Stimulated activated CD8-positive, alpha-beta memory T cell treated with anti-CD3 and anti-CD28 coated beads, Interleukin-4, amount 100 ng/mL, for 4 hours (primary cell): Measurements from ENCODE around the gene PRPF39.
"Not testable (repeated sequence)": the region's sequence is repeated elsewhere in the genome, so short reads cannot be mapped to it uniquely, and the experiment has no call there.

Experiments used
- DNase-seq, 2 donors: peaks; one replicate each; pipeline ENCODE4 v3.0.0-alpha.2; 2020; ENCODE audit warnings: low read depth in 2 of 2, low spot score in 1 of 2

The PRPF39 gene

GRCh38 chr14:45081096-45081495 lies 2.8 kb upstream of the PRPF39 start:
- DNase-seq = not testable (repeated sequence)

GRCh38 chr14:45082420-45082819 lies 1.5 kb upstream of the PRPF39 start:
- no peak for DNase-seq

DNA sequence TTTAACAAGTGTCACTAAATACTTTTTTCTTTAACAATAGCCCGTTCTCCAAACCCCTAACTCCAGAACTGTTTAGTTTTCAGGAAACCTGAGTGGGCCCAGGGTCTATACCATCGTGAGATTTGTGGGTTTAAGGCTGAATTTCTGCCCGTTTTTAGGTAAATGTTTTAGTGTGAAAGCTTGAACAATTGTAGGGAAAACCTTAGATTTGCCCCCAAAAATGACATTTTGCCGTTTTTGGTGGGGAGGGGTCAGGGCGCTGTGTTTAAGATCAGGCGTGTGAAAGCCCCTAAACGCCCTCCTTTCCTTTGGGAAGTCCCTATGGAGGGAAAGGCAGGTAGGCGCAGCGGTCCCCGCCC lies 320 bp upstream of the PRPF39 start:
- no peak for DNase-seq

DNA sequence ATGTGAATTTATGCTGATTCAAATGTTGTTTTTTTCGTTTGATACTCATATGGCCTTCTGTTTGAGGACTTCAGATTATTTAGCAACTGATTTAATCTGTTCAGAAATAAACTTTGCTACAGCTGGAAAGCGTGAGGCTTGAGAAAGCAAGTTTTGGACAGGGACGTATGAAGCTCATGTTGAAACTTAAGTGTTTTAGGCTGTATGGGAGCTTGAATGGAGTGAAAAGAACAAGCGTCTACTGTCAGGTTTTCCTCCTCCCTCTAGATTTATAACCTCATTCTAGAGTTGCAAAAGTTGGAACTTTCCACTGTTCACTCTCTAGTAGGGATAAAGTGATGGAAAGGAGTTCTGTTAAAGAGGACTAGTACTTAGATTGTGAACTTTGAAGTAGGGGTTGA lies 1.0 kb downstream of the PRPF39 start:
- DNase-seq = no peak

DNA sequence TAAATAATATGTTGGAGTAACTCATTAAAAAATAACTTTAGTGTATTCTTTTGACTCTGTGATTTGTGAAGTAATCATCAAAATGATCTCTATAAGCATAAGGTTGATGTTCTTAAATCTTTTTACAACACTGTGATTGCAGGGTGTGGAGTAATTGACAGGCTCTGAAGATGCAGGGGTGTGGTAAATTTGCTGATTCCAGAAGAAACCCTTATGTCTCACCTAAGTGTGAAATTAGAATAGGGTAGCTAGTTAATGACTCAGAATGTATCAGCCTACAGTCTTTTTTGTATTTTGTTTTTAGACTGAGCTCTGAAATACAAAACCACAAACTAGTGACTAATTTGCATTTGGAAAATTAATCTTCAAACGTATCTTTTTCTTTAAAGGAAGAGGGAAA lies 5.9 kb downstream of the PRPF39 start:
- DNase-seq = no peak

- DNase-seq = no peak
These were observed 7.8 kb downstream of the PRPF39 start for GRCh38 chr14:45091710-45092109.

GRCh38 chr14:45094275-45094674 lies 10.4 kb downstream of the PRPF39 start:
- DNase-seq = no peak

- no peak for DNase-seq
These were observed 11.2 kb downstream of the PRPF39 start for GRCh38 chr14:45095143-45095542.

DNA sequence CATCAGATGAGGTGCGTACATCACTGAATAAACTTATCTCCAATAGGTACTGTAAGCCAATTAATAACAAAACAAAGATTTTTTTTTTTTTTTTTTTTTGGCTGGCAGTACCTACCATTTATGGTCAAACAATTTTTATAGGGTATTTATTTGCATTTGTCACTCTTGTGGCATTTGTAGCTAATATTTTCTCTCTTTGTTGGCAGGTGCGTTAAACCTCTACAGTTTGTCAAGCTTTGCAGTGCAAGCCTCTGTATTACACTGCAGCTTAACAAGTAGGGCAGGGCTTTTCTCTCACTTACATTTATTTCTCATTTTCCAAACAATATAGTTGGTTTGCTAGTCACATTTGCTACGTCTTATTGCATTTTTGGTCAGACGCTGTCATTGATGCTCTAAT lies 12.3 kb downstream of the PRPF39 start:
- no peak for DNase-seq

- no peak for DNase-seq
These were observed 19.9 kb downstream of the PRPF39 start for GRCh38 chr14:45103806-45104205.

DNA sequence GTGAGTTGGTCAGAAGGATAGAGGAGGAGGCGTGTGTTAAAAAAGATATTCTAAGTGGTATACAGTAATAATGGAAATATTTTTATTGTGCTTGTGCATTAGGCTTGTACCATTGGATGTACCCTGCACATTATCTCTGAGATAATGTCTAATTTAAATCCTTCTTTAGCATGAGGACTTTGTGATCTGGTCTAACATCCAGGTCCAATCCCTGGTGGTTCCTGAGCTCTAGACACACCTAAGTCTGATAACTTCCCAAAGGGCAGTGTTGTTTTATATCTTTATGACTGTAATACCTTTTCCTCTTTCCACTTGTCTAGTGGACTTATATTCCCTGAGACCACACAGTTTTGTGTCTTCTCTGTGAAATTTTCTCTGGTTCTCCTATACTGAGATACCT lies 20.6 kb downstream of the PRPF39 start:
- no peak for DNase-seq

DNA sequence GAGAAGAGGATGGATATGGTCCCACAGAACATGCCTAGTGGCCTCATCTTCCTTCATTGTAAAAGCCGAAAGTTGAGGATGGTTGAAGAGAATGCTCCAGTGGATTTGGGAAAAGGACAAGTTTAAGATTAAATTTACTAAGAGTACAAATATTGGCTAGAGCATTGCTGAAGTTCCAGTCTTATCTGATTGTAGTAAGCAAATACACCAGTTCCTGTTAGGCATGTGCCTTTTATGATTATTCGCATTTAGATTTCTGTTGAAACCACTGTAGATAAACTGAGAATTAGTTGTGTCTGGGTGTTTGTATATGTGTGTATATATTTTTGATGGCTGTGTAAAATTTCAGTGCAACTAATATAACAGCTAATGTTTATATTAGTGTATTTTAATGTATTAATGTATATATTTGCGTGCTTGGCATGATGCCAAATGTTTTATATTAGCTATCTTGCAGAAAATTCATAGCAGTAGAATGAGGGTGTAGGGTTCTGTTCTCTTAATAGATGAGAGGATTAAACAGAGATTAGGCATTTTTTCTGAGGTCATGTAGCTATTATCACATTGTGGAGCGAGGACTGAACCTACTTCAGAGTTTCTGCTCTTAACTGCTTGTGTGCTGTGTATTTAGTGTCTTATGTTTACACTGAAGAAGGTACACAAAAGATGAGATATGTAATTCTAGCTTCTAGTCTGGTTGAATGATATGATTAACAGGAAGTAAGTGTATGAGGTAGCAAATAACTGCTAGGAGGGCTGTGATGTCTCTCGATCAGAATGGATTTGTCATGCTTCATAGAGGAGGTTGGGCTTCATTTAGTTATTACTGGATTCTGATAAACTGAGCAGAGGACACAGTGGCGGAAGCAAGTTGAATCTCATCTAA lies 29.2 kb downstream of the PRPF39 start:
- DNase-seq = no peak

DNA sequence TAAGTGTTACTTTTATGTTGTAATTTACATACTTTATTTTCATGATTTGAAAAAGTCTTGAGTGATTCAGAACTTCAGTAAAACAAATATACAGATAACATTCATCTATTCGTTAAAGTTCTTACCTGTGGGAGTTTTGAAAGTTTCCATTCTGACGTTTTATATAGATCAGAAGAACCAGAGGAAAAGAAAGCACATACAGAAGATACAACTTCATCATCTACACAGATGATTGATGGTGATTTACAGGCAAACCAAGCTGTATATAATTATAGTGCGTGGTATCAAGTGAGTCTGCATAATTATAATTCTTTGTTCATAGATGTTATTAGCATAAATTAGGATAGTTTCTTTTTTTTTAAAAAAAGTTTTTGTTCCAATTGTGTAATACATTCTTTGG lies 30.4 kb downstream of the PRPF39 start:
- DNase-seq = no peak

DNA sequence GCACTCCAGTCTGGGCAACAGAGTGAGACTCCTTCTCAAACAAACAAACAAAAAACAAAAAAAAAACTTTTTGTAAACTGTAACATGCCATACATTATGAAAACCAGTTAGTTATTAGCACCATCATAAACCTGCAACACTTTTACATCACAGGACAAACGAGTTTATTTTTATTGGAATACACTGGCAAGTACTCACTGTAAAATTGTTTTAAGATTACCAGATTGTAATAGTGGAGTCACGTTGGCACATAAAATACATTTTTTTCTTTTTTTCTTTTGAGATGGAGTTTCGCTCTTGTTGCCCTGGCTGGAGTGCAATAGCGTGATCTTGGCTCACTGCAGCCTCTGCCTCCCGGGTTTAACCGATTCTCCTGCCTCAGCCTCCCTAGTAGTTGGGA lies 34.7 kb downstream of the PRPF39 start:
- DNase-seq = no peak

DNA sequence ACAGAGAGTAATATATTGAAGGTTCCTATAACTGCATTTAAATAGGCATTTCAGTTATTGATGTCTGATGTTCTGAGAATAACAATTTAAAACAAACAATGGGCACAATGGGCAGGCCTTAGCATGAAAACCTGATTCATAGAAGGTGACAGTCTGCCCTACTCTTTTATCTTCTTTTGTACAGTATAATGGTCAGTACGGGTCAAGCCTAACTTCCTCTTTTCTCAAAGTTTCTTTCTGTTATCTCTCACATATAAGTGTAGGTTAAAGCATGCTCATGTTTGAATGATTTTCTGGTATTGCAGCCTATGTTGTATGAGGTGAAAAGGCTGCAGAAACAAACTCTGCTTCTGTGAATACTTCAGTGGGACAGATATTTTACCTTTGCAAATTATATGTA lies 36.2 kb downstream of the PRPF39 start:
- DNase-seq = no peak

DNA sequence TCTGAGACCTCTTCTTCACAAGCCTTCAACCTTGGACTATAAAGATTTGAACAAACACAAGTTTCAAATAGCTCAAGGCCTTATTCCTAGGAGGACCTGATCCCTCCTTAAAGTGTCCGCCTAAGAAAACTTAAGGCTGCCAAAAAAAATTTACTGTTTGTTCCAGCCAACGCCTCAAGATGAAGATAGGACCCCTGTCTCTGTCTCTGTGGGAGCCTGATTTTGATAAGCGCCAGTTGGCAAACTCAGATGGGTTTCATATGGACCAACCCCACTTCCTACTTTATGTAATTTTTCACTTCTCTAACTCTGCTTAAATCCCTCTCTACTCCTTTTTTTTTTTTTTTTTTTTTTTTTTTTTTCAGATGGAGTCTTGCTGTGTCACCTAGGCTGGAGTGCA lies 39.4 kb downstream of the PRPF39 start:
- no peak for DNase-seq

DNA sequence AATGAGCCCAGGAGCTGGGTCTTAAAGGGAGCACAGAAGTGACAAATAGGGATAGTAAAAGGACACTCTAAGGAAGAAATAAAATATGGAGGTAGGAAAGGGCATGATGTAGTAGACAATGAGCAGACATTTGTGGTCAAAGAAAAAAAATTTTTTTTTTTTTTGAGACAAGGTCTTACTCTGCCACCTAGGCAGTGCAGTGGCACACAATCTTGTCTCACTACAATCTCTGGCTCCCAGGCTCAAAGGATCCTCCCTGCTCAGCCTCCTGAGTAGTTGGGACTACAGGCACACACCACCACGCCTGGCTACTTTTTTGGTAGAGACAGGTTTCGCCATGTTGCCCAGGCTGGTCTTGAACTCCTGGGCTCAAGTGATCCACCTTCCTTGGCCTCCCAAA lies 41.8 kb downstream of the PRPF39 start:
- no peak for DNase-seq

DNA sequence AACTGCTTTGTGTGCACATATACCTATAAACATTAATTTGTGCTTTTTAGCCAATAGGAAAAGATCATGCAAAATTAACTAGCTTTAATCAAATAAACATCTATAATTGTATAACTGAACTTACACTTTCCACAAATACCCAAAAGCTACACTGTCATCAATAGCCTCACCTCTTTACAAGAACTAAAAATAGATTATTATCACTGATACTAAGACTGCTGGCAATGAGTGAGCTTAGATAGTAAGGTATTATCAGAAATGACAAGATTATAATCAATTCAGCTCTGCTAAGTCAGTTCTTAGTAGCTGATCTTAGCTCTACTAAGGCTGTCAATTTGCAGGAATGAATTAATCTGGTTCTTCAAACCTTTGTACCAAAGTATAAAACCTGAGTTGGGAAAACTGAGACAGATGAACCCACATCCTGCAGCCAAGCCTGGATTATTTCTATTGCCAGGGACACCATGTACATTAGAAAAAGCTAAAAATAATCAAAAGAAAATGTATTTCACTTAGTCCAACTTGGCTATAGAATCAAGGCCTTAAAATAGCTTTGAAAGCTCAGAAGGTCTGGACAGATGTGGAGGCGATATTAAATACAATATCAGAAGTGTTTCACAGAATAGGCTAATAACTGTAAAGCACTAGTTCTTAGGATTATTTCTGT lies 45.2 kb downstream of the PRPF39 start:
- no peak for DNase-seq

DNA sequence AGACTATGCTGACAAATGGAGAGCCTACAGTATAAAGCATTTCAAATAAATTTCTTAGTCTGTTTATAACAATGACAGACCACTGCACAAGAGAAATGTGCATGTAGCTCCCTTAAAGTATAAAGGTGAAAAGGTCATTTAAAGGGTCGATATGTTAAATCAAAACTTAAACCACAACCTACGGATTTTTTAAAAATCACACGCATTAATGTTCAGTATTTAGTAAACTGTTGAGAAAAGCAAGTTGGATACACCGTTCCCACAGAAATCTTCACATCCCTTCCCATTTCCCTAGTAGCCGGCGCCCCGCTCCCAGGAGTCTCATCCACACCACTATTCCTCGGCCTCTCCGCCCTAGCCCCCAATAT lies 49.8 kb downstream of the PRPF39 start:
- no peak for DNase-seq

GRCh38 chr14:45134051-45134958 lies 50.4 kb downstream of the PRPF39 start, which contains the start of gene FKBP3:
FKBP3 (minus strand) TSS chr14:45134481; CDS start chr14:45134456, 25 bp downstream.
- peak; percentile 88 to 90 for DNase-seq

- DNase-seq = no peak
These were observed 51.2 kb downstream of the PRPF39 start for GRCh38 chr14:45135156-45135555.
